Hematopoietic multipotent progenitor cell treated with erythropoietin and hydrocortisone succinate and interleukin-3 and kit ligand, for 17 days (in vitro differentiated cells): ENCODE data around the gene TNNC1.

Source experiments
- DNase-seq: peaks from one replicate; pipeline ENCODE4 v3.0.0-alpha.2; 2015; ENCODE audit warnings: low spot score

The TNNC1 gene

DNA sequence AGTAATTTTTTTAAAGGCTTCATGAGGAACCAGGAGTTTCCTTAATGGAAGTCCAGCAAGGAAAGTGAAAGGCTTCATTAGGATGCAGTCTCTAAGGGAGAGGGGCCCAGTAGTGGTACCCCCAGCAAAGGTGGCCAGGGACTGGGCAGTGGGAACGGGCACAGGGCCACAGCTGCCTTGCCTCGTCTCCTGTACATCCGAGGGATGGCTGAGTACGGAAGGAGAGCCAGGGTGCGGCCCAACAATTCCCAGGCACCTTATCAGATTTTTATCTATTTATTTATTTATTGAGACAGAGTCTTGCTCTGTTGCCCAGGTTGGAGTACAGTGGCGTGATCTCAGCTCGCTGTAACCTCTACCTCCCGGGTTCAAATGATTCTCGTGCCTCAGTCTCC, 23.4 kb downstream of the TNNC1 start:
- DNase-seq: no peak

GRCh38 chr3:52429779-52430415, 23.9 kb downstream of the TNNC1 start:
- no peak for DNase-seq

DNA sequence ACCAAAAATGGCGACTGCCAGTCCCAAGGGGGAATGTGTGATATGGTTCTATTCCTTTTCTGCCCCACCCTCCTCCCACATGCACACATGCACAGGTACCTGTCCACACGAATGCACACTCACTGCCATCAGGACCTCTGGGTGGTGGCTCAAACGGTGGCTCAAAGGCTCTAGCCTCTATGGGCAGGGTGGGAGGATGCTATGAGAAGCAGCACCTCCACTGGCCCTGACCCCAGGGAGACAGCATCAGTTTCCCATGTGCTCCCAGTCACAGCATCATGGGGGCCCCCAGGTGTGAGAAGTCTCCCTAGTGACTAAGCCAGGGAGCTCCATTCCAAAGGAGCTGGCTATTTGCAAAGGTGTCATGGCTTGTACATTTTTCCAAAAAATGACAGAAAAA, 24.8 kb downstream of the TNNC1 start:
- no peak for DNase-seq

DNA sequence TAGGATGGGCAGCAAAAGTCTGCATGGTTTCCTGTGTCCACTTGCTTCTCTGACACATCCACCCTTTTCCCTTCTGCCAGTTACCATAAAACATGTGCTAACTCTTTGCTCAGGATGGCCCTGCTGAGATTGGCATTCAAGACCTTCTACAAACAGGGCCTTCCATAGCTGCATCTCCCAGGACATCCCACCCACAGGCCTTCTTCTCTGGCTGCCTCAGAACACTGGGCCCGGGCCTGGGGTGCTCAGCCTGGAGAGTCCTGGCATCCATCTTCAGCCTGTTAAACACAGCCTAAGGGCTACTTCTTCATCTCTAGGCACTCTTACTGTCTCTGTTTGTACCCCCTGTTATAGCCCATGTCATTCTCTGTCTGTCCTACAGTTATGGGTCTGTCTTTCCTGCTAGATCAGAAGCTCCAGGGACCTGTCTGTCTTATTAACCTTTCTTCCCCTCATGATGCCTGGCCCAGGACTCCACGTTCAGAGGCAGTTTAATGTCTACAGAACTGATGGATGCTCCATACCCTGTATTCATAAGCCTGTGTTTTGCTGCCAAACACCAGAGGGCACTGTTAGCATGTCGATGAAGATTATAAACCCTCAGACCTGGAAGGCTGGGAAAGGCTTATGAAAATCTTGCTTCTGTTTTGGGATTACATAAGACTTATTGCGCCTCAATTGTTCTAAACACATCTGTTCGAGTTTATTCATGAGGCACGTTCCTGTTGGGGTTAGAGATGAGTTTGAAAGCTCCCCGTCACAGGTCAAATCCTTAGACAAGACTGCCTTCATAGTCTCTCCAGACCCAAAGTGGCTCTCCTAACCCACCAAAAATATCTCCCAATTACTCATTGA, 25.5 kb downstream of the TNNC1 start:
- peak; percentile 53 for DNase-seq

DNA sequence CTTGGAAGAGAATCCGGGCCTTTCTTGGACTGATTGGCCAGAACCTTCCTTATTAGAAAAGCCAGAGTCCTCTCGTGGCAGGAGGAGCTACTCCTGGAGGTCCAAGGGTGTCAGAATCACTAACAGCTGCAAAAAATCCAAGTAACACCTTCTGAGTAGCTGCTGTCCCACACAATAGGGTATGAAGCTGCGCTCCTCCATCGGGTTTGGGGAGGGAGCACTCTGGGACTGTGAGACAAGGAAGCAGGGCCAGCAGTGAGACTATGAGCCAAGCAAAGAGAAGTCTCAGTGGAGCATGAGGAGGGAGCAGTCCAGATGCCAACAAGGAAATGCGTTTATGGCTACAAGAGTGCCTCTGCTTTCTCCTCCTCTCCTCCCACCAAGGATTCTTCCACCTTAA, 30.7 kb downstream of the TNNC1 start:
- DNase-seq: no peak

DNA sequence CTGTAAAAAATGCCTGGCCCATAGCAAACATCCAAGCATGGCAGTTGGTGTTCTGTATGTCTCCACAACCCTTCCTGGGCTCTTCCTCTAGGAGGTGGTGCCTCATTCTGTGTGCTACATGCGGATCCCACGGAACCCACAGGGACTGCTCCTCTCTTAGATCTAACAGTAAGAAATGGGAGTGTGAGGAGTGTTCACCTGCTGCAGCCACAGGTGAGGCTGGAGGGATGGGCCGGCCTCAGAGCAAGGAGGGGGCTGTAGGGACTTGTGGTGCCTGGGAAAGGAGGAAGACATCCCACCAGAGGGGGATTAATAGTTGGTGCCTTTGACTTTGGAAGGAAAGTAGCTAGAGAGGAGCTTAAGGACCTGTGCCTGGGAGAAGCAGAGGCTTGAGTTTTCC, 31.2 kb downstream of the TNNC1 start:
- DNase-seq: no peak

GRCh38 chr3:52420388-52420787, 33.5 kb downstream of the TNNC1 start:
- DNase-seq: no peak

DNA sequence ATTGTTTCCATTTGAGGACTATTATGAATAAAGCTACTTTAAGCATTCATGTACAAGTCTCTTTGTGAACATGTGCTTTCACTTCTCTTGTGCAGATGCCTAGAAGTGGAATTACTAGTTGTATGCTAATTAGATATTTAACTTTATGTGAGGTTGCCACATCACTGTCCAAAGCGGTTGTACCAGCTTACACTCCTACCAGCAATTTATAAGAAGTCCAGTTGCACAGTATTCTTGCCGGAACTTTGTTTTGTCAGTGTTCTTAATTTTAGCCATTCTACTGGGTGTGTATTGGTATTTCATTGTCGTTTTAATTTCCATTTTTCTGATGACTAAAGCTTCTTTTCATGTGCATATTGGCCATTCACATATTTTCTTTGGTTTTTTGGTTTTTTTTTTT, 38.0 kb downstream of the TNNC1 start:
- DNase-seq: no peak

- DNase-seq: no peak
These were observed 45.4 kb downstream of the TNNC1 start for GRCh38 chr3:52408466-52408865.

GRCh38 chr3:52407779-52408178, 46.1 kb downstream of the TNNC1 start:
- peak; percentile 48 for DNase-seq

- no peak for DNase-seq
These were observed 46.9 kb downstream of the TNNC1 start for GRCh38 chr3:52406791-52407510.

GRCh38 chr3:52406231-52406661, 47.6 kb downstream of the TNNC1 start:
- DNase-seq: no peak

GRCh38 chr3:52405601-52406110, 48.2 kb downstream of the TNNC1 start:
- peak; percentile 60 for DNase-seq

GRCh38 chr3:52405066-52405465, 48.8 kb downstream of the TNNC1 start:
- no peak for DNase-seq

- DNase-seq: no peak
These were observed 49.5 kb downstream of the TNNC1 start for GRCh38 chr3:52404391-52404790.

DNA sequence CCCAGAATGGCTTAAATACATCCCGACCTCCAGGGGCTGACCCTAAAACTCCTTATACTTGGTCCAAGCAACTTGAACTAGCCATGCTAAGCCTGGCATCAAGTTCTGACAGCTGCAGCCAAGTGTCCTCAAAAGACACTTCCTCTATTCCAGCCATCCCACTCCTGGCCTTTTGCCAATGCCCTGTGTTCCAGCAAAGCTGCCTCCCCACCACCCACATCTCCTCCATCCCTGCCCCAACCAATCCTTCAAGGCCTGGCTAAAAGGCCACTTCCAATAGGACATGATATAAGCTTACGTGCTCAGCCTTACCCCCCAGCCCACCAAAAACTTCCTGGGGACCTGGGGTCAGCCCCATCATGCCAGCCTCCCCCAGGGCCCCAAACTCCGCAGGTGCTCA, 49.9 kb downstream of the TNNC1 start:
- no peak for DNase-seq

DNA sequence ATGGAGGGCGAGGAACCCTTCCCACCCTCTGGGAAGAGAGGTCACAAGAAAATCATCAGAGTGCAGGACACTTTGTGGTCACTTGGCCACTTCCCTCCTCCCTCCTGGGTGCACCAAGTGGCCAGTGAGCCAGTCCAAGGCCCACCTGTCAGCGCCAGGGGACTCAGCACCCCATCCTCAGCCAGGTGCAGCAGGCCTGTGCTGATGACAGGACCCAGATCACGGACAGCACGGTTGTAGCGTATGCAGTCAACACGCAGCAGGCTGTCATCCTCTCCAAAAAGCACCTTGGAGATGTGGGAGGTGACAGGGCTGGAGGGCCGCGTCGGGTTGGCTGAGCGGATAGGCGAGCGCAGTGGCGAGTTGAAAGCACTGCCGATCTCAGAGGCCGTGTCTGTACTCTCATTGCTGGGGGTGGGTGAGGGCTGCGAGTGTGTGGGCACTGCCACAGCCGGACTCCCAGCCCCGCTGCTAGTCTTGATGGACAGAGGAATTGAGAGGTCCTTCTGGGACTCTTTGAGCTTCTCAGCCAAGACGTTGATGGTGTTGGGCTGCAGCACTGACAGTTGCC, 50.5 kb downstream of the TNNC1 start:
- DNase-seq: no peak

GRCh38 chr3:52402706-52403270, 51.1 kb downstream of the TNNC1 start:
- no peak for DNase-seq

DNA sequence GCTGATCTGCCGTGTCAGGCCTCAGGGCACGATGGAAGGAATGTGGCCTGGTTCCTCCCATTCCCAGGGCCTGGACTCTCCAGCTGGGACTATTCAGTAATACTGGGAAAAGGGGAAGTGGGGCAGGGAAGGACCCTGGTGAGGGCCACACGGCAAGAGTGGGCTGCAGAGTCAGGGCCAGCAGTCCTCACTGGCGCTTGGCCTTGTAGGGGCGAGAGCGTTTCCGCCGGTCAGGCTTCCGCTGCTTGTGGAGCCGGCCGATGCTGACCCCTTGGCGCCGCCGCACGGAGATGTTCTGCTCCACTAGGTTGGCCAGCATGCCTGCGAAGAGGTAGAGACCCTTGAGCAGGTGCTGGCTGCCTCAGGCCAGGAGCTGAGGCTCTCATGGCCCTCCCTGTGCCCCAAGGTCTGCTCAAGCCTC, 51.7 kb downstream of the TNNC1 start:
- DNase-seq: no peak

DNA sequence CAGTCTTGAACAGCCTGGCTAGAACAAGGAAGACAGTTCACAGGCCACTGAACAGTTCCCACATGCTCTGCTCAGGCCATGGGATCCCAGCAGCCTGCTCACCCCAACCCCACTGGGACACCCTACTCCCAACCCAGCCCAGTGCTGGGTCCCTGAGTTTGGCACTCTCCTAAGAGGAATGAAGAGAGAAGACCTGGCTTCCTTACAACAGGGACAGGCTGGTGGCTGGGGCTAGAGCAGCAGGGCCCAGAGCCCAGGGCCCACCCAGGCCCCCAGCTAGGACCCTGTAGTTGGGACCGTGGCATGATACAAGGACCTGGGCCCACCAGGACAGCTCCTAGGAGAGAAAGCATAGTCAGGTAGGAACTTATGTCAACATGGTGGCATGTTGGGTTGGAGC, 52.3 kb downstream of the TNNC1 start:
- DNase-seq: no peak
